Smooth muscle cell (in vitro differentiated cells): ENCODE measurements around the gene OGA. TPM values are rescaled to one million over a fixed set of nuclear protein-coding genes. Genes with fewer than 3 reads are reported as not detected.

Experiments used
- DNase-seq: peaks from one replicate; lab custom pipeline; 2025; ENCODE audit not compliant: unreplicated experiment; lab: John Stamatoyannopoulos, UW
- H2AFZ ChIP-seq: fragments of 200-600 bp; sonication (generic); 2 replicates; pipeline ENCODE4 v1.6.0; 2016; ENCODE audit warnings: antibody characterized with exemption, low read depth, mild to moderate bottlenecking
- H3F3A ChIP-seq: fragments of 200-600 bp; sonication (generic); 2 replicates; pipeline ENCODE4 v1.6.0; 2017; ENCODE audit warnings: antibody characterized with exemption, low read depth
- H3K27ac ChIP-seq: fragments of 200-600 bp; sonication (generic); 2 replicates; pipeline ENCODE4 v1.5.1; 2016; ENCODE audit warnings: low read depth, mild to moderate bottlenecking
- H3K27me3 ChIP-seq: fragments of 200-600 bp; sonication (generic); 2 replicates; pipeline ENCODE4 v1.6.1; 2016; ENCODE audit warnings: low read depth, mild to moderate bottlenecking
- H3K36me3 ChIP-seq: fragments of 200-600 bp; sonication (generic); 2 replicates; pipeline ENCODE4 v1.5.1; 2016; ENCODE audit warnings: low read depth
- H3K4me1 ChIP-seq: fragments of 200-600 bp; sonication (generic); 2 replicates; pipeline ENCODE4 v1.5.1; 2016; ENCODE audit warnings: low read depth
- H3K4me2 ChIP-seq: fragments of 200-600 bp; sonication (generic); 2 replicates; pipeline ENCODE4 v1.6.0; 2016; ENCODE audit warnings: mild to moderate bottlenecking
- H3K4me3 ChIP-seq: fragments of 200-600 bp; sonication (generic); 2 replicates; pipeline ENCODE4 v1.5.1; 2016; ENCODE audit warnings: mild to moderate bottlenecking
- H3K79me2 ChIP-seq: fragments of 200-600 bp; sonication (generic); 2 replicates; pipeline ENCODE4 v1.6.0; 2016; ENCODE audit warnings: low read depth, mild to moderate bottlenecking
- H3K9ac ChIP-seq: fragments of 200-600 bp; sonication (generic); 2 replicates; pipeline ENCODE4 v1.6.0; 2016; ENCODE audit warnings: low read depth
- H3K9me3 ChIP-seq: fragments of 200-600 bp; sonication (generic); replicated peaks from 2 replicates; pipeline ENCODE4 v1.5.1; 2016; ENCODE audit warnings: low read depth
- H4K20me1 ChIP-seq: fragments of 200-600 bp; sonication (generic); 2 replicates; pipeline ENCODE4 v1.6.0; 2016; ENCODE audit warnings: low read depth
- CTCF ChIP-seq: fragments of 200-600 bp; sonication (generic); IDR thresholded peaks from 2 replicates; pipeline ENCODE4 v1.5.1; 2017; ENCODE audit warnings: borderline replicate concordance, mild to moderate bottlenecking, antibody characterized with exemption; ENCODE audit not compliant: insufficient read depth, poor library complexity, severe bottlenecking
- WGBS: methylation state at CpG from one replicate; pipeline ENCODE4 v1.1.7; 2016; ENCODE audit warnings: low lambda C conversion rate; 5-methylcytosine and 5-hydroxymethylcytosine counted together
- polyA plus RNA-seq: library from polyadenylated mRNA; unstranded; fragments of >200 nt; fragmentation: Nextera tagmentation; extraction: Ambion mirVana; gene quantifications from 2 replicates; pipeline ENCODE4 v1.2.1, GENCODE V29; 2016
- total RNA-seq: library from RNA; depleted of rRNA; stranded (reverse); fragments of >200 nt; gene quantifications from 2 replicates; pipeline ENCODE4 v1.2.3, GENCODE V29; 2014

OGA gene
- total and polyA plus RNA-seq, 2 experiments from 2014 or later: 54.8 to 98.6 TPM

- no peak overlapping the region for H3K4me2 ChIP-seq
- H4K20me1 ChIP-seq: peaks cover 78% of the 10 kb centered on the region
- H3K4me1 ChIP-seq: no peaks in the 10 kb centered on the region
- no peak overlapping the region for H3K4me3 ChIP-seq
- DNase-seq: no peak
- no peaks in the 10 kb centered on the region for H3K36me3 ChIP-seq
- 91% methylated on average over 4 of the region's 4 CpGs for WGBS
- H3F3A ChIP-seq: no peaks in the 10 kb centered on the region
- H3K27me3 ChIP-seq: no peaks in the 10 kb centered on the region
- TF ChIP-seq CTCF: no peak
- no peaks in the 10 kb centered on the region for H3K9me3 ChIP-seq
- no peaks in the 10 kb centered on the region for H3K79me2 ChIP-seq
- H3K9ac ChIP-seq: no peak overlapping the region
- H3K27ac ChIP-seq: no peak overlapping the region
- no peak overlapping the region for H2AFZ ChIP-seq
Measured at GRCh38 chr10:101851411-101852116, 33.3 kb upstream of the OGA start.

GRCh38 chr10:101850749-101851148 is 32.5 kb upstream of the OGA start:
- no peak overlapping the region for H2AFZ ChIP-seq
- H3K4me2 ChIP-seq: no peak overlapping the region
- no peaks in the 10 kb centered on the region for H3K36me3 ChIP-seq
- no peak for DNase-seq
- WGBS: 85% methylated on average over 3 of the region's 3 CpGs
- H3K9me3 ChIP-seq: no peaks in the 10 kb centered on the region
- no peak overlapping the region for H3K4me3 ChIP-seq
- H3K79me2 ChIP-seq: no peaks in the 10 kb centered on the region
- H3K27ac ChIP-seq: no peak overlapping the region
- no peak overlapping the region for H3K9ac ChIP-seq
- no peak for TF ChIP-seq CTCF
- H4K20me1 ChIP-seq: peaks cover 71% of the 10 kb centered on the region
- no peaks in the 10 kb centered on the region for H3K27me3 ChIP-seq
- no peaks in the 10 kb centered on the region for H3F3A ChIP-seq
- no peaks in the 10 kb centered on the region for H3K4me1 ChIP-seq

- Histone ChIP-seq H2AFZ (no peak overlapping the region), H3K9me3 (no peaks in the 10 kb centered on the region), H3K79me2 (no peaks in the 10 kb centered on the region), H3K9ac (no peak overlapping the region), H3F3A (no peaks in the 10 kb centered on the region), H3K27me3 (peaks cover 17% of the 10 kb centered on the region), H3K4me2 (no peak overlapping the region), H3K4me1 (peaks cover 6% of the 10 kb centered on the region), H4K20me1 (peaks cover 77% of the 10 kb centered on the region), H3K27ac (no peak overlapping the region), H3K36me3 (no peaks in the 10 kb centered on the region), H3K4me3 (no peak overlapping the region)
- no peak for DNase-seq
- 80% methylated on average over 3 of the region's 3 CpGs for WGBS
- TF ChIP-seq CTCF: no peak
Measured at GRCh38 chr10:101848894-101849351, 30.7 kb upstream of the OGA start.

GRCh38 chr10:101848408-101848807 is 30.2 kb upstream of the OGA start:
- no peak for TF ChIP-seq CTCF
- Histone ChIP-seq H3F3A (no peaks in the 10 kb centered on the region), H3K4me2 (no peak overlapping the region), H3K79me2 (no peaks in the 10 kb centered on the region), H3K9ac (no peak overlapping the region), H4K20me1 (peaks cover 78% of the 10 kb centered on the region), H3K4me3 (no peak overlapping the region), H3K9me3 (no peaks in the 10 kb centered on the region), H3K27me3 (peaks cover 22% of the 10 kb centered on the region), H3K36me3 (no peaks in the 10 kb centered on the region), H3K27ac (no peak overlapping the region), H3K4me1 (peaks cover 6% of the 10 kb centered on the region), H2AFZ (no peak overlapping the region)
- DNase-seq: no peak
- 55% methylated on average over 4 of the region's 4 CpGs for WGBS
